OCI-LY7 (cell line): Measurements from ENCODE around the gene NTM.

ENCODE experiments used
- EZH2phosphoT487 ChIP-seq: fragments of 200-600 bp; sonication (generic); IDR thresholded peaks from 2 replicates; pipeline ENCODE4 v1.6.1; 2018; ENCODE audit warnings: low read depth, borderline replicate concordance, mild to moderate bottlenecking, mixed run types, antibody characterized with exemption, low read length, moderate library complexity, mixed read lengths
- TF ChIP-seq, protein P1 (sequence below): fragments of 200-600 bp; sonication (generic); conservative IDR thresholded peaks from 2 replicates; pipeline ENCODE4 v1.5.1; 2014; ENCODE audit warnings: mild to moderate bottlenecking, antibody characterized with exemption, low read length, moderate library complexity, mixed read lengths

DNA sequence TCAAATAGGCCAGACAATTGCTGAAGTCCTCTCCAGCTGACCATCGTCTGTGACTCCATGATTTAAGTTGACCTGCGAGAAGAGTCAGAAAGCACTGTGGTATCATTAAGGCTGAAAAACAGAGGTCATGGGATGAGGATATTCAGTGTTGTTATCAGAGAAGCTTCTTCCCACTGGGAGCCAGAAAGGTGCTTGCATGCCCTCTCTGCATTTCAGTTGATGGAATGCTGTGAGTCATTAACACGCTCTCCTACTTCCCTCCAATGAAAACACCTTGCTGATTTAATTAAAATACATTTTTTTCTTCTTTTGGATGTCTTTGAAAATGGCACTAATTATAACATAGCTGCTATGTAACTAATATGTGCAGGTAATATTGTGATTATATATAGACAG, 667.0 kb downstream of the NTM start:
- TF ChIP-seq, protein P1, sequence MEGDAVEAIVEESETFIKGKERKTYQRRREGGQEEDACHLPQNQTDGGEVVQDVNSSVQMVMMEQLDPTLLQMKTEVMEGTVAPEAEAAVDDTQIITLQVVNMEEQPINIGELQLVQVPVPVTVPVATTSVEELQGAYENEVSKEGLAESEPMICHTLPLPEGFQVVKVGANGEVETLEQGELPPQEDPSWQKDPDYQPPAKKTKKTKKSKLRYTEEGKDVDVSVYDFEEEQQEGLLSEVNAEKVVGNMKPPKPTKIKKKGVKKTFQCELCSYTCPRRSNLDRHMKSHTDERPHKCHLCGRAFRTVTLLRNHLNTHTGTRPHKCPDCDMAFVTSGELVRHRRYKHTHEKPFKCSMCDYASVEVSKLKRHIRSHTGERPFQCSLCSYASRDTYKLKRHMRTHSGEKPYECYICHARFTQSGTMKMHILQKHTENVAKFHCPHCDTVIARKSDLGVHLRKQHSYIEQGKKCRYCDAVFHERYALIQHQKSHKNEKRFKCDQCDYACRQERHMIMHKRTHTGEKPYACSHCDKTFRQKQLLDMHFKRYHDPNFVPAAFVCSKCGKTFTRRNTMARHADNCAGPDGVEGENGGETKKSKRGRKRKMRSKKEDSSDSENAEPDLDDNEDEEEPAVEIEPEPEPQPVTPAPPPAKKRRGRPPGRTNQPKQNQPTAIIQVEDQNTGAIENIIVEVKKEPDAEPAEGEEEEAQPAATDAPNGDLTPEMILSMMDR = no peak
- TF ChIP-seq EZH2phosphoT487 = no peak
